K562 (cell line): ENCODE results near the gene AKAP6. TPM values are rescaled to one million over a fixed set of nuclear protein-coding genes. Genes with fewer than 3 reads are reported as not detected.

Experiments used
- ATAC-seq: fragments of 200-7000 bp; cut with Tn5 transposase; 3 replicates; pipeline ENCODE4 v1.9.1; 2020; ENCODE audit warnings: moderate library complexity
- BruUV-seq: library from RNA; stranded (reverse); fragments of 400-500 nt; replicated peaks from 2 replicates; lab custom pipeline; 2021; lab: Mats Ljungman, UMichigan
- CTCF ChIA-PET: fragments of 300-600 bp; formaldehyde crosslinking; extraction: SDS; loops from one replicate; lab custom pipeline; 2021; ENCODE audit warnings: low intra/inter-chr PET ratio; lab: Yijun Ruan, JAX
- POLR2A ChIA-PET: fragments of 300-600, 350-650 bp; sonication (Branson Sonifier 250); formaldehyde crosslinking; extraction: SDS; loops from one replicate; lab custom pipeline; 2021; ENCODE audit warnings: antibody characterized with exemption, inconsistent platforms; lab: Yijun Ruan, JAX
- DNase-seq, 4 experiments: peaks; one replicate each; pipeline versions ENCODE4 v3.0.0 to v3.0.0-alpha.2; 2011 to 2018; ENCODE audit warnings: low spot score in 3 of 4, mixed read lengths in 3 of 4; ENCODE audit errors: extremely low read depth in 1 of 4
- FAIRE-seq: peaks from 2 replicates; lab custom pipeline; 2011; peaks lifted over from hg19 to GRCh38; lab: Jason Lieb, UNC
- H2AFZ ChIP-seq: 2 replicates; pipeline ENCODE4 v1.6.0; 2011; ENCODE audit warnings: low read depth, low read length, control low read depth, inconsistent platforms
- H3K27ac ChIP-seq: fragments of 200-600 bp; 3 replicates; pipeline ENCODE4 v1.8.0; 2011; ENCODE audit warnings: low read depth, mild to moderate bottlenecking, control low read depth, inconsistent platforms, low read length, moderate library complexity, mixed read lengths; ENCODE audit errors: extremely low read depth
- H3K27me3 ChIP-seq, 2 experiments: fragments of 300-600 bp in 1 of 2; 2 replicates in 1 of 2; 3 replicates in 1 of 2; pipeline versions ENCODE4 v1.6.0 to v1.8.0; 2011; ENCODE audit warnings: inconsistent platforms in 2 of 2, low read length in 2 of 2, mild to moderate bottlenecking in 1 of 2, mixed read lengths in 1 of 2, moderate library complexity in 1 of 2; ENCODE audit not compliant: control insufficient read depth in 2 of 2, insufficient read depth in 2 of 2
- H3K36me3 ChIP-seq: fragments of 300-600 bp; 3 replicates; pipeline ENCODE4 v1.8.0; 2011; ENCODE audit warnings: mild to moderate bottlenecking, low read length, inconsistent platforms; ENCODE audit not compliant: control insufficient read depth, insufficient read depth
- H3K4me1 ChIP-seq, 2 experiments: fragments of 200-600 bp in 1 of 2; replicated peaks in 1 of 2; 2 replicates in 1 of 2; 3 replicates in 1 of 2; pipeline versions ENCODE4 v1.5.1 to v1.8.0; 2011; ENCODE audit warnings: inconsistent platforms in 2 of 2, low read length in 2 of 2, mild to moderate bottlenecking in 1 of 2, mixed read lengths in 1 of 2, moderate library complexity in 1 of 2; ENCODE audit not compliant: control insufficient read depth in 2 of 2, insufficient read depth in 2 of 2
- H3K4me2 ChIP-seq: 2 replicates; pipeline ENCODE4 v1.6.1; 2011; ENCODE audit warnings: low read length, control low read depth, inconsistent platforms, mixed read lengths; ENCODE audit not compliant: insufficient read depth
- H3K4me3 ChIP-seq: fragments of 200-600 bp; sonication (generic), shearing (Covaris generic); 2 replicates; pipeline ENCODE4 v1.5.1; 2016; ENCODE audit warnings: control low read depth, inconsistent platforms
- H3K79me2 ChIP-seq: fragments of 200-600 bp; 3 replicates; pipeline ENCODE4 v1.8.0; 2011; ENCODE audit warnings: low read length, inconsistent platforms; ENCODE audit not compliant: control insufficient read depth, insufficient read depth
- H3K9ac ChIP-seq, 2 experiments: 2 replicates each; pipeline versions ENCODE4 v1.6.0 to v1.6.1; 2011; ENCODE audit warnings: low read depth in 2 of 2, low read length in 2 of 2, control low read depth in 1 of 2, inconsistent platforms in 1 of 2, mild to moderate bottlenecking in 1 of 2, mixed read lengths in 1 of 2; ENCODE audit not compliant: insufficient read depth in 1 of 2
- H3K9me1 ChIP-seq: one replicate; pipeline ENCODE4 v1.6.0; 2011; ENCODE audit warnings: inconsistent platforms, mild to moderate bottlenecking, low read length, moderate library complexity; ENCODE audit not compliant: control insufficient read depth, insufficient read depth
- H3K9me3 ChIP-seq: replicated peaks from 2 replicates; pipeline ENCODE4 v1.5.1; 2011; ENCODE audit warnings: low read depth, low read length, inconsistent platforms; ENCODE audit not compliant: control insufficient read depth, insufficient read depth
- H4K20me1 ChIP-seq: replicated peaks from 2 replicates; pipeline ENCODE4 v1.6.1; 2011; ENCODE audit warnings: low read length, inconsistent platforms, mixed read lengths; ENCODE audit not compliant: control insufficient read depth, insufficient read depth
- CHCHD3 ChIP-seq: fragments of 250-450 bp; sonication (Bioruptor Pico); IDR thresholded peaks from 2 replicates; pipeline ENCODE4 v2.1.2; 2022; ENCODE audit warnings: mild to moderate bottlenecking
- RFX5 ChIP-seq: IDR thresholded peaks from 2 replicates; pipeline ENCODE4 v1.6.1; 2011; ENCODE audit warnings: low read depth, mild to moderate bottlenecking, improper control_type of control experiment, low read length
- SP2 ChIP-seq: IDR thresholded peaks from 2 replicates; pipeline ENCODE4 v1.6.1; 2011; ENCODE audit warnings: mild to moderate bottlenecking, low read depth, low read length, moderate library complexity; ENCODE audit not compliant: poor library complexity, severe bottlenecking; ENCODE audit errors: extremely low read depth
- whole genome bisulfite sequencing: fragments of 100-300 bp; shearing (Covaris generic); methylation state at CpG from one replicate; pipeline ENCODE4 v1.1.6; 2016; ENCODE audit warnings: low coverage, mixed read lengths; ENCODE audit not compliant: insufficient coverage; ENCODE audit errors: missing lambda C conversion rate; 5-methylcytosine and 5-hydroxymethylcytosine counted together
- in situ Hi-C: fragments of 300-500 bp; cut with MboI; formaldehyde crosslinking; loops from 4 replicates; pipeline ENCODE4 v1.15.0; 2018; ENCODE audit warnings: inconsistent platforms, mixed read lengths
- intact Hi-C: fragments of 100-400 bp; cut with micrococcal nuclease; formaldehyde crosslinking; loops from 2 replicates; pipeline ENCODE4 v1.14.2; 2022
- polyA plus RNA-seq, 8 experiments: library from polyadenylated mRNA; depleted of rRNA in 4 of 8; stranded (reverse) in 5 of 8; unstranded in 3 of 8; fragments of >200 nt; fragmentation: Nextera tagmentation in 2 of 8; fragmentation: Illumina TruSeq in 1 of 8; extraction: Ambion mirVana in 2 of 8; extraction: Trizol in 1 of 8; gene quantifications; 2 replicates each; pipeline versions ENCODE4 v1.2.1 to v1.2.3, GENCODE V29; 2011 to 2014; ENCODE audit warnings: inconsistent platforms in 1 of 8, missing spikeins in 1 of 8
- total RNA-seq, 7 experiments: library from RNA; depleted of rRNA in 6 of 7; stranded (reverse); fragments of >200 nt in 6 of 7; fragmentation: Illumina TruSeq in 2 of 7; extraction: Trizol in 2 of 7; gene quantifications; 2 replicates each; pipeline versions ENCODE4 v1.2.1 to v1.2.3, GENCODE V29; 2011 to 2021; ENCODE audit warnings: low replicate concordance in 1 of 7
- TF ChIP-seq, protein P1 (sequence below): fragments of 250-450 bp; sonication (Bioruptor Pico); IDR thresholded peaks from 2 replicates; pipeline ENCODE4 v1.5.0; 2020; ENCODE audit warnings: mild to moderate bottlenecking, borderline replicate concordance

Gene AKAP6
- total and polyA plus RNA-seq, 9 of the 15 experiments (the other 6 are each of a cell fraction or from before 2014, with no cell fraction given), result 0.03 to 1.7 (median 0.48) TPM

- FAIRE-seq (no peak), DNase-seq (no peak), ATAC-seq (no peak)
- H3K9me1 ChIP-seq, result no peaks in the 10 kb centered on the region
- no peaks in the 10 kb centered on the region for H3K9me3 ChIP-seq
- H3K4me1 ChIP-seq, result no peaks in the 10 kb centered on the region
- H3K79me2 ChIP-seq, result no peaks in the 10 kb centered on the region
- H3K27ac ChIP-seq, result no peak overlapping the region
- H3K36me3 ChIP-seq, result no peaks in the 10 kb centered on the region
- POLR2A ChIA-PET, result no interaction called here
- intact Hi-C loops (no loop called here), in situ Hi-C loops (loop anchor here (10.0 kb wide), 1 partner anchor 292 kb away; no protein-coding TSS in a partner anchor)
- H2AFZ ChIP-seq, result no peak overlapping the region
- 0% methylated on average over 3 of the region's 7 CpGs for WGBS
- no peaks in the 10 kb centered on the region for H4K20me1 ChIP-seq
- no TSS peak for BruUV-seq
- CTCF ChIA-PET, result no interaction called here
- TF ChIP-seq CHCHD3 (CRISPR knock-in tag) (no peak), SP2 (no peak), RFX5 (no peak)
- TF ChIP-seq, protein P1, sequence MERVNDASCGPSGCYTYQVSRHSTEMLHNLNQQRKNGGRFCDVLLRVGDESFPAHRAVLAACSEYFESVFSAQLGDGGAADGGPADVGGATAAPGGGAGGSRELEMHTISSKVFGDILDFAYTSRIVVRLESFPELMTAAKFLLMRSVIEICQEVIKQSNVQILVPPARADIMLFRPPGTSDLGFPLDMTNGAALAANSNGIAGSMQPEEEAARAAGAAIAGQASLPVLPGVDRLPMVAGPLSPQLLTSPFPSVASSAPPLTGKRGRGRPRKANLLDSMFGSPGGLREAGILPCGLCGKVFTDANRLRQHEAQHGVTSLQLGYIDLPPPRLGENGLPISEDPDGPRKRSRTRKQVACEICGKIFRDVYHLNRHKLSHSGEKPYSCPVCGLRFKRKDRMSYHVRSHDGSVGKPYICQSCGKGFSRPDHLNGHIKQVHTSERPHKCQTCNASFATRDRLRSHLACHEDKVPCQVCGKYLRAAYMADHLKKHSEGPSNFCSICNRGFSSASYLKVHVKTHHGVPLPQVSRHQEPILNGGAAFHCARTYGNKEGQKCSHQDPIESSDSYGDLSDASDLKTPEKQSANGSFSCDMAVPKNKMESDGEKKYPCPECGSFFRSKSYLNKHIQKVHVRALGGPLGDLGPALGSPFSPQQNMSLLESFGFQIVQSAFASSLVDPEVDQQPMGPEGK, result no peak
- H3K9ac ChIP-seq, result no peak overlapping the region
- no peak overlapping the region for H3K4me2 ChIP-seq
- H3K4me3 ChIP-seq, result no peak overlapping the region
- no peaks in the 10 kb centered on the region for H3K27me3 ChIP-seq
Observed at GRCh38 chr14:32602699-32603098, 273.6 kb downstream of the AKAP6 start.
